IMR-90 (cell line): ENCODE results near the gene PROSER2. TPM values are rescaled to one million over a fixed set of nuclear protein-coding genes. Genes with fewer than 3 reads are reported as not detected.

ENCODE experiments used
- ATAC-seq: fragments of 200-7000 bp; cut with Tn5 transposase; 2 replicates; pipeline ENCODE4 v1.9.1; 2020; ENCODE audit warnings: low read depth, mild to moderate bottlenecking, moderate library complexity
- BruUV-seq: library from RNA; stranded (reverse); fragments of 400-500 nt; replicated peaks from 2 replicates; lab custom pipeline; 2021; lab: Mats Ljungman, UMichigan
- CTCF ChIA-PET: fragments of 300-600 bp; formaldehyde crosslinking; extraction: SDS; loops from one replicate; lab custom pipeline; 2021; ENCODE audit warnings: antibody characterized with exemption; lab: Yijun Ruan, JAX
- POLR2A ChIA-PET: fragments of 300-600 bp; sonication (Branson Sonifier 250); formaldehyde crosslinking; loops from one replicate; lab custom pipeline; 2022; ENCODE audit warnings: antibody characterized with exemption; ENCODE audit not compliant: unreplicated experiment; lab: Charles Lee
- DNase-seq: peaks from one replicate; pipeline ENCODE4 v3.0.0; 2013
- H2AFZ ChIP-seq: replicated peaks from 2 replicates; pipeline ENCODE3; 2013; ENCODE audit warnings: low read length, mild to moderate bottlenecking; ENCODE audit not compliant: poor library complexity
- H2AK5ac ChIP-seq: 2 replicates; pipeline ENCODE4 v1.6.1; 2013; ENCODE audit warnings: low read depth, low read length, inconsistent platforms
- H2AK9ac ChIP-seq: replicated peaks from 2 replicates; pipeline ENCODE3; 2013; ENCODE audit warnings: mild to moderate bottlenecking, low read depth, low read length, moderate library complexity; ENCODE audit not compliant: poor library complexity
- H2BK120ac ChIP-seq: 2 replicates; pipeline ENCODE4 v1.6.1; 2013; ENCODE audit warnings: low read depth, low read length, inconsistent platforms
- H2BK15ac ChIP-seq: 3 replicates; pipeline ENCODE4 v1.6.1; 2013; ENCODE audit warnings: low read depth, low read length, inconsistent platforms
- H2BK20ac ChIP-seq: 2 replicates; pipeline ENCODE4 v1.6.1; 2013; ENCODE audit warnings: low read depth, mild to moderate bottlenecking, inconsistent platforms, low read length, moderate library complexity
- H2BK5ac ChIP-seq: 2 replicates; pipeline ENCODE4 v1.6.1; 2013; ENCODE audit warnings: mild to moderate bottlenecking, low read depth, low read length, inconsistent platforms; ENCODE audit not compliant: poor library complexity, severe bottlenecking
- H3K14ac ChIP-seq: replicated peaks from 2 replicates; pipeline ENCODE4 v1.6.1; 2013; ENCODE audit warnings: low read depth, low read length, inconsistent platforms
- H3K18ac ChIP-seq: 2 replicates; pipeline ENCODE4 v1.6.1; 2013; ENCODE audit warnings: low read depth, low read length, control low read depth
- H3K23ac ChIP-seq: 2 replicates; pipeline ENCODE4 v1.6.1; 2013; ENCODE audit warnings: low read depth, low read length, inconsistent platforms
- H3K27ac ChIP-seq: 2 replicates; pipeline ENCODE4 v1.5.1; 2013; ENCODE audit warnings: mild to moderate bottlenecking, control low read depth, low read length; ENCODE audit not compliant: insufficient read depth
- H3K27me3 ChIP-seq: 2 replicates; pipeline ENCODE4 v1.6.1; 2013; ENCODE audit warnings: low read length; ENCODE audit not compliant: control insufficient read depth, insufficient read depth
- H3K36me3 ChIP-seq: 2 replicates; pipeline ENCODE4 v1.6.1; 2013; ENCODE audit warnings: low read length, mixed read lengths; ENCODE audit not compliant: control insufficient read depth, insufficient read depth
- H3K4ac ChIP-seq: 2 replicates; pipeline ENCODE4 v1.6.1; 2013; ENCODE audit warnings: low read depth, low read length, inconsistent platforms
- H3K4me1 ChIP-seq: 2 replicates; pipeline ENCODE4 v1.6.1; 2013; ENCODE audit warnings: low read length, mixed read lengths; ENCODE audit not compliant: control insufficient read depth, insufficient read depth
- H3K4me2 ChIP-seq: 2 replicates; pipeline ENCODE4 v1.6.1; 2013; ENCODE audit warnings: low read depth, mild to moderate bottlenecking, control low read depth, low read length, moderate library complexity
- H3K4me3 ChIP-seq: 2 replicates; pipeline ENCODE4 v1.5.1; 2013; ENCODE audit warnings: low read depth, mild to moderate bottlenecking, control low read depth, low read length, moderate library complexity; ENCODE audit not compliant: insufficient read depth
- H3K56ac ChIP-seq: 2 replicates; pipeline ENCODE4 v1.6.1; 2013; ENCODE audit warnings: low read length, inconsistent platforms; ENCODE audit not compliant: insufficient read depth; ENCODE audit errors: extremely low read depth
- H3K79me1 ChIP-seq, 2 experiments: 2 replicates each; pipeline ENCODE4 v1.6.1; 2013; ENCODE audit warnings: low read length in 2 of 2, inconsistent platforms in 1 of 2, low read depth in 1 of 2
- H3K9ac ChIP-seq: 2 replicates; pipeline ENCODE4 v1.6.1; 2013; ENCODE audit warnings: low read depth, low read length, control low read depth
- H3K9me1 ChIP-seq: 2 replicates; pipeline ENCODE4 v1.6.1; 2013; ENCODE audit warnings: low read length, inconsistent platforms; ENCODE audit not compliant: insufficient read depth
- H3K9me3 ChIP-seq: 2 replicates; pipeline ENCODE4 v1.6.1; 2013; ENCODE audit warnings: low read length; ENCODE audit not compliant: control insufficient read depth, insufficient read depth
- H4K20me1 ChIP-seq: 2 replicates; pipeline ENCODE4 v1.6.1; 2013; ENCODE audit warnings: low read length, inconsistent platforms; ENCODE audit not compliant: insufficient read depth
- H4K5ac ChIP-seq: 2 replicates; pipeline ENCODE4 v1.6.1; 2013; ENCODE audit warnings: mild to moderate bottlenecking, low read depth, low read length, control low read depth
- H4K8ac ChIP-seq, 2 experiments: 2 replicates each; pipeline ENCODE4 v1.6.1; 2013; ENCODE audit warnings: low read depth in 2 of 2, low read length in 2 of 2, control low read depth in 1 of 2, inconsistent platforms in 1 of 2
- H4K91ac ChIP-seq: 2 replicates; pipeline ENCODE4 v1.6.1; 2013; ENCODE audit warnings: low read depth, low read length, inconsistent platforms; ENCODE audit not compliant: insufficient read depth
- RCOR1 ChIP-seq: IDR thresholded peaks from 2 replicates; pipeline ENCODE4 v1.6.1; 2012; ENCODE audit warnings: mild to moderate bottlenecking, low read length, improper control_type of control experiment; ENCODE audit not compliant: insufficient replicate concordance
- RFX5 ChIP-seq: IDR thresholded peaks from 2 replicates; pipeline ENCODE4 v1.8.0; 2012; ENCODE audit warnings: low read depth, mild to moderate bottlenecking, low read length, moderate library complexity
- WGBS, 2 experiments: methylation state at CpG; one replicate each; pipeline versions ENCODE4 v1.1.5 to v1.1.7; 2013; ENCODE audit warnings: missing lambda C conversion rate in 2 of 2; ENCODE audit not compliant: insufficient read length in 1 of 2; ENCODE audit errors: extremely low coverage in 2 of 2; 5-methylcytosine and 5-hydroxymethylcytosine counted together
- dilution Hi-C: fragments of 300-500 bp; cut with HindIII; formaldehyde crosslinking; loops from one replicate; pipeline ENCODE4 v1.14.3; 2018; ENCODE audit warnings: low sequenced_read_pairs; ENCODE audit not compliant: unreplicated experiment
- in situ Hi-C: fragments of 300-500 bp; cut with MboI; formaldehyde crosslinking; loops from 3 replicates; pipeline ENCODE4 v1.14.3; 2019; ENCODE audit warnings: low sequenced_read_pairs, inconsistent platforms, mixed read lengths
- intact Hi-C: fragments of 100-400 bp; cut with micrococcal nuclease; formaldehyde crosslinking; loops from 2 replicates; pipeline ENCODE4 v1.10.0; 2022
- polyA plus RNA-seq, 3 experiments: library from polyadenylated mRNA; depleted of rRNA; stranded (reverse); fragments of >200 nt; gene quantifications; 2 replicates each; pipeline ENCODE4 v1.2.3, GENCODE V29; 2012; ENCODE audit warnings: low replicate concordance in 1 of 3
- total RNA-seq: library from RNA; depleted of rRNA; stranded (reverse); fragments of >200 nt; gene quantifications from 2 replicates; pipeline ENCODE4 v1.2.3, GENCODE V29; 2012

Gene PROSER2
- total and polyA plus RNA-seq, 2 of the 4 experiments (the other 2 are of a cell fraction), result 1.4 to 2.0 TPM

GRCh38 chr10:11861811-11862428 is 38.8 kb downstream of the PROSER2 start:
- no peaks in the 10 kb centered on the region for H3K36me3 ChIP-seq
- in situ Hi-C loops, result no loop called here
- intact Hi-C loops, result no loop called here
- no peak overlapping the region for H2BK15ac ChIP-seq
- H2AK5ac ChIP-seq, result no peak overlapping the region
- CTCF ChIA-PET, result no interaction called here
- H4K91ac ChIP-seq, result no peak overlapping the region
- peaks cover 1% of the 10 kb centered on the region; the same call in 1 of the 2 replicates for H3K4me1 ChIP-seq
- H3K4me3 ChIP-seq, result no peak overlapping the region
- H3K14ac ChIP-seq, result no peak overlapping the region
- H2BK120ac ChIP-seq, result no peak overlapping the region
- POLR2A ChIA-PET, result no interaction called here
- H2BK20ac ChIP-seq, result no peak overlapping the region
- H3K23ac ChIP-seq, result no peak overlapping the region
- no TSS peak for BruUV-seq
- TF ChIP-seq RFX5 (no peak), RCOR1 (no peak)
- peaks cover 8% of the 10 kb centered on the region; the same call in 1 of the 2 replicates for H3K9me1 ChIP-seq
- no peak overlapping the region for H3K27ac ChIP-seq
- no peak overlapping the region for H3K18ac ChIP-seq
- H3K27me3 ChIP-seq, result no peaks in the 10 kb centered on the region
- H3K56ac ChIP-seq, result no peak overlapping the region
- H2AFZ ChIP-seq, result no peak overlapping the region
- no peak overlapping the region for H3K4me2 ChIP-seq
- no peaks in the 10 kb centered on the region for H4K20me1 ChIP-seq
- H3K9ac ChIP-seq, result no peak overlapping the region
- no peak for DNase-seq
- WGBS, 2 experiments, result 82% methylated on average over 6 of the region's 11 CpGs; no CpG with 5 or more reads in 1 of the 2 experiments
- no peaks in the 10 kb centered on the region for H3K9me3 ChIP-seq
- ATAC-seq, result no peak
- H3K79me1 ChIP-seq, result no peaks in the 10 kb centered on the region
- no peak overlapping the region for H4K8ac ChIP-seq
- H4K5ac ChIP-seq, result no peak overlapping the region
- no peak overlapping the region for H2AK9ac ChIP-seq
- H2BK5ac ChIP-seq, result no peak overlapping the region
- H3K4ac ChIP-seq, result no peak overlapping the region
- dilution Hi-C loops, result no loop called here
